Measurements from ENCODE around the gene REPIN1.

The REPIN1 gene

GRCh38 chr7:150409300-150410030, 40.8 kb downstream of the REPIN1 start:
- DNase-seq = no peak

- no peak for DNase-seq
Measured at GRCh38 chr7:150410131-150410530, 41.5 kb downstream of the REPIN1 start.

DNA sequence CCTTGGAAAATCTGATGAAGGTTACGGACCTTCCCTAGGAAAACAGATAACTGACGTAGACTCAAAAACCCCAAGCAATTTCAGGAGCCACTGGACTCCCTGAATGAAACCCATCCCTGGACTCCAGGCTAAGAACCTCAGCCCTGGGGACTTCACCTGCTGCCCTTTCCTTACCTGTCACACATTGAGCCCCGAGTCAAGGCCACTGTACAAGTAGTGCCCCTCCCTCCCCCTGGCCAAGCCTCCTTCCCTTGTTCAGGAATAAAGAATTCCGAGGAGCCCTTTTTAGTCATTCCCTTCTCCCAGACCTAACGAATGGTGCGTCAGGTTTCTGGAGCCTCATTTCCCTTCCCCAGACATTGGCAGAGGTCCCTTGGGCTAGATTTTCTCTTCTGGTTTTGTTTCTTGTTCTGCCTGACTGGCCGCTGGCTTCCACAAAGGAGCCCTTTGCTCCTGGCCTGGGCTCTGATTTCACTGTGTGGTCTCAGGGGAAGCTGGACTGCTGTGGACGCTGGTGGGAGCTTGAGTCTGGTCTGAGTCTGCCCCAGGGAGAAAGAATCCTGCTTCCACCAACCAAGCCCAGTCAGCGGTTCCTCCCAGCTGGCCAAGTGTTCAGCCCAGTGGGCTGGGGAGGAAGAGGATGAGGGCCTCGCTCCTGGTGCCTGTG, 42.2 kb downstream of the REPIN1 start:
- no peak for DNase-seq

DNA sequence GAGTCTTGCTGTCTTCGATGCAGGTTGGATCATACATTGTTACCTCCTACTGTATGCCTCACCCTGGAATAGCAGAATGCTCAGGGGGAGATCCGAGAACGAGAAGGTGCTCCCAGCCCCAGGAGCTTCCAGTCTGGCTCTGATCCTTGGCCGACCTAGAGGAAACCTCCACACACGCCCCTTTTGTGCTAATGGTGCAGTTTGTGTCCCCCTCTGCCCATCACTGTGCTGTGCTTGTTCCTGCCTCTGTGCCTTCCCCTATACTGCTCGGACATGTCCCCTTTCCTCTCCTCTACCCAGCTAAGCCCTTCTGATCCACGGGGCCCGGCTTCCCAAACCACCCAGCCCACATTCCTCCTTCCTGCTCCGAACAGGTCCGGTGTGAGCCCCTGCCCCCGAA, 43.0 kb downstream of the REPIN1 start:
- no peak for DNase-seq

GRCh38 chr7:150412016-150412415, 43.4 kb downstream of the REPIN1 start:
- DNase-seq = no peak

- DNase-seq = no peak
Measured at GRCh38 chr7:150412518-150413488, 44.2 kb downstream of the REPIN1 start.

DNA sequence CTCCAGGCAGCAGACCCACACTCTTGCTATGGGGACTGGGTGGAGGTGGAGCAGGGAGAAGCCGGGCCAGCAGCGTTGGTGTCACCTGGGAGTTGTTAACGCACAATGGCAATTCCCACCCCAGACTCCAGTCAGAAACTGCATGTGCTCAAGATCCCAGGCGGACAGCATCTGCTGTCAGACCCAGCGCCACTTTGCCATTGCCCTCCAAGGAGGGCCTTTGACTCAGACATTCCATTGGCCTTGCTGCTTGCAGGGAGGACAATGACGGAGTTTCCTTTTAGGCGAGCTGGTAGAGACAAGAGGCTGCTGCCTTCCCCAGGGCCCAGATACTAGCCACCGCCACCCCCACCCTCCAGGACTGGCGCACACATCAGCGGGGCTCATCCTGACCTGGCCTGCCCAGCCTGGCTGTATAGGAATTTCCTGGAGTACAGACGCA, 45.0 kb downstream of the REPIN1 start:
- no peak for DNase-seq

DNA sequence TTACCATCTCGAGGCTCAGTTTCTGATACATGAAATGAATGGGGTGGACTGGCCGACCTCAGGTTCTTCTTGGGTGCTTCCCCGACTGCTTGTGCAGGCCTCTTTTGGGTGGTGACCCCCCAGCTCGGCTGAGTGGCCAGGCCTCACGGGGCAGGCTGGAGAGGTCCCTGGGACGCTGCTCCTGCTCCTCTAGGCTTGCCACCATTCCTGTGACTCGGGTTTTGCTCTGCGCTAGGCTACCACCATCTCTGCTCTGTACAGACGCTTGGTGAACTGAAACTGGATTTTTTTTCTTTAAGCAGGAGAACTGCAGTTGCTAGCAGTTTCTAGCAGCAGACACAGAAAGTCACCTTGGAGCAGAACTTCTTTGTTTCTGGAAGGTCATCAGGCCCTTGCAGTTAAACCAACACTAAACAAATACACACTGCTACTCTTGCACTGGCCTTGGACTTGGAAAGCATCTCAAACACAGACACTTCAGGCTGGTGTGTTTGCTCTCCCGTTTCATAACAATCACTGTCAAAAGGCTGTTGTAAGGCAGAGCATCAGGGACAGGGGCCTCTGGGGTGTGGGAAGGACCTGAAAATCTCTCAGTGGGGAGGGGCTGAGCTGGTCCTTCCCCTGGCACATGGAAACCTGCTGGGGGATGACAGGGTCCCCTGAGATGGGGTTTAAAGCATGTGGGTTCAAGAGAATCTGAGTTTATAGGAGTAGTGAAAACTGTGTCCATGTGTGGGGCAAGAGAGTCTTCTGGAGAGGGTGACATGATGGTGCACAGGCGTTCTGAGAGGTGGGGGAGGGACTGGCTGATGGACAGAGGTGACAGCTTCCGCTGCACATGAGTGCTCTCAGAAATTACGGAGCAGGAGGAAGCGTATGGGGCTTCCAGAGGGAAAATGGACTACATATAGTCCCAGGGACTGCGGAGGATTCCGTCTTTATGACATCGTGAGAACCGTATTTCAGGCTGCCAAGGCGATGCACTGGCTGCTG, 46.8 kb downstream of the REPIN1 start:
- DNase-seq = no peak

GRCh38 chr7:150417239-150417638, 48.6 kb downstream of the REPIN1 start:
- DNase-seq = no peak

GRCh38 chr7:150417863-150418262, 49.2 kb downstream of the REPIN1 start:
- DNase-seq = no peak

DNA sequence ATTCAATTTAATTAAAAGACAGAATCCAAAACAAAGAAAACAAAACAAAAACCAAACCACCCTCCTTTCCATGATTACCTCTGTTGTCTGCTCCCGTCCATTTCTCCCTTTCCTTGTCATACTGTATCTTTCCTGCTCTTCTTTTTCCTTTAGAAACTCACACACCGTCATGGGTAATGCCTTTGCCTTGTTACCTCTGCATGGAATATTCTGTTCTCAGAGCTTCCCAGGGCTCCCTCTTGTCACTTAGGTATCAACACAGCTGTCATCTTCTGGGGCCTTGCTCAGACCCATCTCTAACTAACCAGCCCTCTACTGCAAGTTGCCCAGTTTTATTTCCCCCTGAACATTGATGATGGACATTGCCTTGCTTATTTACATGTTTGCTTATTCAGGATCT, 51.6 kb downstream of the REPIN1 start:
- DNase-seq = no peak

- DNase-seq = peak; percentile 86
Measured at GRCh38 chr7:150420987-150421674, 52.5 kb downstream of the REPIN1 start.

- no peak for DNase-seq
Measured at GRCh38 chr7:150421831-150422230, 53.2 kb downstream of the REPIN1 start.

Data from activated CD4-positive, alpha-beta T cell treated with anti-CD3 and anti-CD28 coated beads, Interleukin-2, amount 50 U/mL, for 1 hour (primary cell).